OCI-LY7 (cell line): ENCODE measurements around the gene CDH12.

Source experiments
- EZH2phosphoT487 ChIP-seq: fragments of 200-600 bp; sonication (generic); IDR thresholded peaks from 2 replicates; pipeline ENCODE4 v1.6.1; 2018; ENCODE audit warnings: low read depth, borderline replicate concordance, mild to moderate bottlenecking, mixed run types, antibody characterized with exemption, low read length, moderate library complexity, mixed read lengths
- TF ChIP-seq, protein P1 (sequence below): fragments of 200-600 bp; sonication (generic); conservative IDR thresholded peaks from 2 replicates; pipeline ENCODE4 v1.5.1; 2014; ENCODE audit warnings: mild to moderate bottlenecking, antibody characterized with exemption, low read length, moderate library complexity, mixed read lengths

DNA sequence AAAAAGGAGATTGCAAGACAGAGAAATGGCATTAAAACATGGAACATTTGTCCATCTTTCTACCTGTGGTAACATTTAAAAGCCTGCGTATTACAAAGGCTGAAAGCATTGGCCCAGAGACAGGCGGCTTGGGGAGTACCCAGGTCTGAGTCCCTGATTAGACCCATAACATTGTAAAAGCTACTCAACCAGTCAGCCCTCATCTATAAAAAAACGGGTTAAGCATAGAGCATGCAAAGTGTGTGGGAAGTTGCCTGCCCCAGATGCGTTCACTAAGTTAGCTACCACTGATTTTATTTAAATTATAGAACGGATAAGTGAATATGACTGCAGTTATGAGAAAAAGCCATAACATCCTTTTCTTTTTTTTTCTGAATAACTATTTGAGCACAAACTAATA is 276.1 kb downstream of the CDH12 start:
- no peak for TF ChIP-seq EZH2phosphoT487
- TF ChIP-seq, protein P1, sequence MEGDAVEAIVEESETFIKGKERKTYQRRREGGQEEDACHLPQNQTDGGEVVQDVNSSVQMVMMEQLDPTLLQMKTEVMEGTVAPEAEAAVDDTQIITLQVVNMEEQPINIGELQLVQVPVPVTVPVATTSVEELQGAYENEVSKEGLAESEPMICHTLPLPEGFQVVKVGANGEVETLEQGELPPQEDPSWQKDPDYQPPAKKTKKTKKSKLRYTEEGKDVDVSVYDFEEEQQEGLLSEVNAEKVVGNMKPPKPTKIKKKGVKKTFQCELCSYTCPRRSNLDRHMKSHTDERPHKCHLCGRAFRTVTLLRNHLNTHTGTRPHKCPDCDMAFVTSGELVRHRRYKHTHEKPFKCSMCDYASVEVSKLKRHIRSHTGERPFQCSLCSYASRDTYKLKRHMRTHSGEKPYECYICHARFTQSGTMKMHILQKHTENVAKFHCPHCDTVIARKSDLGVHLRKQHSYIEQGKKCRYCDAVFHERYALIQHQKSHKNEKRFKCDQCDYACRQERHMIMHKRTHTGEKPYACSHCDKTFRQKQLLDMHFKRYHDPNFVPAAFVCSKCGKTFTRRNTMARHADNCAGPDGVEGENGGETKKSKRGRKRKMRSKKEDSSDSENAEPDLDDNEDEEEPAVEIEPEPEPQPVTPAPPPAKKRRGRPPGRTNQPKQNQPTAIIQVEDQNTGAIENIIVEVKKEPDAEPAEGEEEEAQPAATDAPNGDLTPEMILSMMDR = no peak
